Medulla oblongata (tissue), 1 donor: ENCODE data around the gene TCHP.
"Not testable (repeated sequence)": the region's sequence is repeated elsewhere in the genome, so short reads cannot be mapped to it uniquely, and the experiment has no call there.

Experiments used
- DNase-seq: peaks from one replicate; pipeline ENCODE4 v3.0.0-alpha.2; 2015; ENCODE audit errors: extremely low spot score

TCHP gene

DNA sequence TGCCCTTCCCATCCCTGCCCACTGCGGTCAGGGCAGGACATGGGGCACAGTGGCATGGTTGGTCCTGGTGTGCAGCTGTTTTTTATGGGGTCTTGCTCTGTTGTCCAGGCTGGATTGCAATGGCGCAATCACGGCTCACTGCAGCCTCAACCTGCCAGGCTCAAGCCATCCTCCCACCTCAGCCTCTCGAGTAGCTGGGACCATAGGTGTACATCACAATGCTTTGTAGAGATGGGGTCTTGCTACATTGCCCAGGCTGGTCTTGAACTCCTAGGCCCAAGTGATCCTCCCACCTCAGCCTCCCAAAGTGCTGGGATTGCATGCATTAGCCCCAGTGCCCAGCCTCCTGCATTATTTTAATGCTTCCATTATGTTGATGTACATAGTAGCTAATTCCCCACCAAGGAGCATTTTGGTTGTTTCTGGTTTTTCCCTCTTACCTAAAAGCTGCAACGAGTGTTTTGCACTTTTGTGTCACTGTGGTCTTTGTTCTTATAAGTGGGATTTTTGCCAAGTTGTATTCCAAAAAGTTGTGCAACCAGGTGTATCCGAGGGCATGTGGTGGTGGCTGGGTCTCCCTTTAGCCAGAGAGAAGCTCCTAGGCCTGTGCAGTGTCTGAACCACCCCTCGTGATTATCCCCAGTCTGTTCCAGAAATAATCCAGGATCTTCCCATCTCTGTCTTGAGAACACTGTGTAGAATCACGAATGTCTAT is 10.3 kb downstream of the TCHP start:
- DNase-seq, result no peak

DNA sequence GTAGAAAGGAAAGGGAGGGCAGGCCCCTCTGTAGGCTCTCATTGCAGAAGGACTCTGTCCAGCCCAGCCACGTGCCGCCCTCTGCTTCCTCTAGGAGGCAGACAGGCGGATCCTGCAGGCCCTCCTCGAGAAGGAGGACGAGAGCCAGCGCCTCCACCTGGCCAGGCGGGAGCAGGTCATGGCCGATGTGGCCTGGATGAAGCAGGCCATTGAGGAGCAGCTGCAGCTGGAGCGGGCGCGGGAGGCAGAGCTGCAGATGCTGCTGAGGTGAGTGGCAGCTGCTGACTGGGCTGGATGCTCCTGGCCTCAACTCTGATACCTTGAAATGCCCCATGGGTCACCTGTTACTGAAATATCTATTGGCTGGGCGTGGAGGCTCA is 10.9 kb downstream of the TCHP start:
- DNase-seq, result no peak

DNA sequence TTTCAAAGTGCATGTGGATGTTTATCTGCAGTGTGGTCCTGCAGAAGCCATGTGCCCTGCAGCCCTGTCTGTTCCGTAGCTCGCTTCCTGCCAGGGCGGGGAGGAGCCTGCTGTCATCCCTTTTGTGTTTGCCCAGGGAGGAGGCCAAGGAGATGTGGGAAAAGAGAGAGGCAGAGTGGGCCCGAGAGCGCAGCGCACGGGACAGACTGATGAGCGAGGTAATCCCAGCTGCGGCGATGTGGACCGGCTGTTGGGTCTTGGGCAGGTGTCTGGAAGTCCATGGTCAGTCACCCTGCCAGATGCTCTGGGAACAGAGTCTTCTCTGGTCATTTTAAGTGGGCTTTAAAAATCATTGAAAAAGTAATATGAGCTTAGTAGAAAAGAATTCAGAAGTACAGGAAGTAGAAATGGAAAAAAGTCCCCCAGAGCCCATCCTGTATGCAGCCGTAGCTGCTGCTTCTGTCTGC is 12.8 kb downstream of the TCHP start:
- DNase-seq, result no peak

DNA sequence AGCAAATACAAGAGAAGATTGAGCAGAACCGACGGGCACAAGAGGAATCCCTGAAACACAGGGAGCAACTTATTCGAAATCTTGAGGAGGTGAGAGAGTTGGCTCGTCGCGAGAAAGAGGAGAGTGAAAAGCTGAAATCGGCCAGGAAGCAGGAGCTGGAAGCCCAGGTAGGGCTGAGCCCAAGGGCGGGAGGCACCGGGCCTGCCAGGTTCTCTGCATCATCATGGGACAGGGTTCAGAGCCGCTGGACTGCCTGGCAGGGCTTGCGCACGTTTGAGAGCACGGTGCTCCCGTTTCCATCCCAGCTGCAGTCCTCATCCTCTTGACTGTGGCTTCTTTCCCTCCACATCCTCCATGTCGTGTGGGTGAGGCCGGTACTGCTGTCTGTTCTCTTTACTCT is 14.4 kb downstream of the TCHP start:
- DNase-seq, result no peak

DNA sequence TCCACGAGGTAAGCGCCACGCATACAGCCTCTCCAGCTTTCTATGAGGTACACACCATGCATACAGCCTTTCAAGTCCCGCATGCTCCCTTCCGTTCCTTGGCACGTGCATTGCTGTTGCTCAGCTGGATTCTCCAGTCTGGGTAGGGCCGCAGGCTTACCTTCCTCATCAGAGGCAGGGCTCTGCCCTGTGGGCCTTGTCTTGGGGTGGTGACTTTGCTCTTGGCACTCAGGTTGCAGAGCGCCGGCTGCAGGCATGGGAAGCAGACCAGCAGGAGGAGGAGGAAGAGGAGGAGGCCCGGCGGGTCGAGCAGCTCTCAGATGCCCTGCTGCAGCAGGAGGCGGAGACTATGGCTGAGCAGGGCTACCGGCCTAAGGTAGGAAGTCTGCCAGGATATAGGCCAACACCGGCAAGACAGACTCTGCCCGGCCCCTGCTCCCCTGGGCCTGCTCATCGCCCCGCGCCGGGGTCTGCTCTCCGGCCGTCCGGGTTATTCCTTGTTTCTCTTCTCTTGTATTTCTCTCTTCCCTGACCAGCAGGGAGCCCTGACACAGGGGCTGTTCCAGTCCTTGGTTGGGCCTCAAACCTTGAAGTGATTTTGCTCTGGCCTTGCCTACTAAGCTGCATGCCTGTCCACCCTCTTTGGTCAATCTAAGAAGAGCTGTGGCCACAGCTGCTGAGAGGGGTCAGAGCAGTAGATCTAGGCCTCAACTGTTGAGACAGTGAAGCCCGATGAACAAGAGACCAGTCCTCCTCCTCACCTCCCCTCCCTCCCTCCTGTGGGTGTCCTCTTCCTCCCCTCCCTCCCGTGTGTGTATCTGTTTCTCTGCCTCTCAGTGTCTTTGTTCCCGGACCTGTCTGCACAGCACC is 15.3 kb downstream of the TCHP start:
- no peak for DNase-seq

DNA sequence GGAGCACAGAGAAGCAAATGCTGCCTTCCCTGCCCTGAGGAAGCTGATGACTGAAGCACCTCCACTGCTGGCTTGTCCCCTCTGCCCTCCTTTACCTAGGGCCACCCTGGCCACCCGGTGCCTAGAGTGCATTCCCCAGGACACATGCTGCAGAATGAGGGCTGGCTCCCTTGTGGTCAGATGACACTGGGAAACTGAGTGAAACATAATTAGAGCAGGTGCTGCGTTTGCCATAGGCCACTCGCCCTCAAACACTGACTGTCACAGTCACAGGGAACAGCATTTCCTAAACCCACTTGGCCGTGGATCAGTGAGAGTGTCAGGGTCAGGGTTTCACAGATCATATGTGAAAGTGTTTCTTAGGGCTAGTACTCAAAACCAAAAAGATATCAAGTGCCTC is 16.0 kb downstream of the TCHP start:
- no peak for DNase-seq

DNA sequence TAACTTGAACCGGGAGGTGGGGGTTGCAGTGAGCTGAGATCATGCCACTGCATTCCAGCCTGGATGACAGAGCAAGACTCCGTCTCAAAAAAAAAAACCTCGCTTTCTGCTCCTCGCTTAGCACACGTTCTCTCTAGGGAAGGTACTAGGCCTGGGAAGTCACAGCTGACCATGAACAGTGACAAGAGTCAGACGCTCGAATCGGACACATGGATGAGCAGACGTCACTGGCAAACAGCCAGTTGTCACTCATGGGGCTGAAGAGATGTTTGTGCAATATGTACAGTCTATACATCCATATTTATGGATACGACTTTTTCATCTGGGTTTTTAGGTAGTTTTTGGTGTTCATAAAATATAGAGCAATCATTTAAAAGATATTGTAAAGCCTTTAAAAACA is 19.4 kb downstream of the TCHP start:
- DNase-seq, result no peak

DNA sequence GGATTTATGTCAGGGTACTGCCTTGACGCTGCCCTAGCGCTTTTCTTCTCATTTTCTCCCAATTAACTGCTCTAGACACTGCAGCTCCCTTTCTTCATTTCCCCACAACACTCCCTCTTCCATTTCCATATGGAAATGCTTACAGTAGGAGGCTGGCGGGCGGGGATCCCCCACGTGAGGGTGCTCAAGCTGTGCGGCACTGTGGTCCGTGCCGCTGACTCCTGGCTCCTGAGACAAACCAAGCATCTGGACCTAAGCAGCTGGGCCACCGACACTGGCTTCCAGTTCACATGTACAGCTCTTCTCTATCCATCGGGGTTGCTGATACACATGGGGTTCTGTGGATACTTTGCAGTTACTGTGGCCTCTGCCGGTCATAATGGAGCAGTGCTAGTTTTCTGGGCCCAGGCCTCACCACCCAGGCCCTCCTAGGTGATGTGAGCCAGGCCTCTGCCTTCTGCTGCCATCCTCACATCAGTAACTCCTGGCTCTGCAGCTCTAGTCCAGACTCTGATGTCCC is 20.2 kb downstream of the TCHP start:
- DNase-seq, result no peak

DNA sequence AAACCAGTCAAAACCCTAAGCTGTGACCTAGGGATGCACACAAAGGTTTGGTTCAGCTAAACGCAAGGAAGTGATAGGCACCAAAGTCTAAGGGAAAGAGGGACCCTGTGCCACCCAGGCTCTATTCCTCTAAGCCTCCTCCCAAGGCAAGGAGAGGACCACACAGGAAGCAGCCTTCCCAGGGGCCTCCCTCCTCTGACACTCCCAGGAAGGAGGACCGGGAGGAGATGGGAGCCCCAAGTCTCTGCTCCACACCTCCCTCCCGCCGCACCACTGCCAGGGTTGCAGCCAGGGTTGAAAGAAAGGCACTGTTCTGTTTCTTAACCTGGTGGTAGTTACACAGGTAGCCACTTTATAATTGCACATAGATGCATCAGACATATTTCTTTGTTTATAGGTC is 21.9 kb downstream of the TCHP start:
- no peak for DNase-seq

DNA sequence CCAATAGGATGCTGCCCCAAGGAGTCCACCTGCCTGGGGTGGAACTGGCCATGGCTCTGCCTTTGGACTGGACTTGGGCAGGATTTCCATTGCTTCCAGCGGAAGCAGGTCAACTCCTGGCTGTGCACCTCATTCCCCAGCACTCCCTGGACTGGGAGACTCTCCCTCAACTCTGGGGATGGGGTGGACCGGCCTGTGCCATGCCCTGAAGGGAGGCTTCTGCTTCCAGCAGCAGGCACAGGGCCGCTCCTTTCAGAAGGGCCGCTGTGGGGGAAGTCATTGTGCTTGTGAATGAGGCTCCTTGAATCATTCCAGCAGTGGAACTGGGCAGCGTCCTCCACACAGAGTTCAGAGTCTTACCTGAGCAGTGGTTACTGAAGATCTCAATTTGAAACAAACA is 23.0 kb downstream of the TCHP start:
- no peak for DNase-seq

DNA sequence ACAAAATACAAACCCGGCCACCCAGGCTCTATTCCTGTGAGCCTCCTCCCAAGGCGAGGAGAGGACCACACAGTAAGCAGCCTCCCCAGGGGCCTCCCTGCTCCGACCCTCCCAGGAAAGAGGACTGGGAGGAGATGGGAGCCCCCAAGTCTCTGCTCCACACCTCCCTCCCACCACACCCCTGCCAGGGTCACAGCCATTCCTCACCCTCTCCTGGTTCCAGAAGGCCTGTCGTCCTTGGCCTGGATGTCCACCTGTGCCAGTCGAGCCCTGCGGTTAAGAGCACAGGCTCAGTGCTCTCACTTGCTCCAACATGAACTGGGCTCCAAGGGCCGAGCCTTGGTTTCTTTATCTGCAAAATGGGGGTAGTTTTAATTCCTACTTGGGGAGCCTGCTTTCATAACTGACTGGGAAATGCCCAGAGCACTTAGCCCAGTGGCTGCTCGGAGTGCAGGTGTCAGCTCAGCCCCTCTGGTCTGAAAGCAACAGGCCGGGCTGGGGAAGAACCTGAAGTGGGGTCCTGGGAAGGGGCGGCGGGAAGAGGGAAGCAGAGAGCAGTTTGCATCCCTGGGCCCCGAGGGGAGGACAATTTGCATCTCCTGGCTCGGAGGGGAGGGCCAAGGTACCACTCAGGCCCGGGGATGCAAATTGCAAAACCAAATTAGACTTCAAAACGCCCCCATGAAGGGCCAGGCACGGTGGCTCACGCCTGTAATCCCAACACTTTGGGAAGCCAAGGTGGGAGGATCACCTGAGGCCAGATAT is 23.6 kb downstream of the TCHP start:
- DNase-seq, result no peak

DNA sequence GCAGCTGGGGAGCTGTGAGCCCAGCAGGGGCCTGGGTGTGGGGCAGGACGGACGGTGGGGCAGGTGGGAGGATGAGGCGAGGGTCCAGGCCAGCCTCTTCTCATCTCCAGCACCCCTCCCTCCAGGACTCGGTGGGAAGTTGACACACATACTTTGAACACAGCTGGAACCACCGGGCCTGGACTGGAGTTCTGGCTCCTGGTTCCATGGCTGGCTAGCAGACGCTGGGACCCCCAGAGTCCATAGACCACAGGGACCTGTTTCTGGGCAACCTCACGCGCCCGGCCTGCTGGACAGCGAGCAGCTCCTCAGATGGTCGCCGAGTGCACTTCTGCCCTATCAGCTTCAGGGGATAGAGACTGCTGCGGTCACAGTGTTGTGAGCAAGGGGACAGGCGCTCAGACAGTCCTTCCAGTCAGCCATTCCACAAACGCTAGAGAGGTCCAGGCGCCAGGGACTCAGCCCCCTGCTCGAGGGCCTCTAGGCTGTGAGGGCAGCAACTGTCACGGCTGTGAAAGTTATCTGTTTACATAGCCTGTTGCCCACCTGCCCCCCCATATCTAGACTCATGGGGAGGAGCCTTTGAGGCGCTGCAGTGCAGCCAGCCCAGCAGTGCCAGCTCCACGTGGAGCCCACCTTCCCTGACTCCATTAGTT is 25.2 kb downstream of the TCHP start:
- DNase-seq, result no peak

DNA sequence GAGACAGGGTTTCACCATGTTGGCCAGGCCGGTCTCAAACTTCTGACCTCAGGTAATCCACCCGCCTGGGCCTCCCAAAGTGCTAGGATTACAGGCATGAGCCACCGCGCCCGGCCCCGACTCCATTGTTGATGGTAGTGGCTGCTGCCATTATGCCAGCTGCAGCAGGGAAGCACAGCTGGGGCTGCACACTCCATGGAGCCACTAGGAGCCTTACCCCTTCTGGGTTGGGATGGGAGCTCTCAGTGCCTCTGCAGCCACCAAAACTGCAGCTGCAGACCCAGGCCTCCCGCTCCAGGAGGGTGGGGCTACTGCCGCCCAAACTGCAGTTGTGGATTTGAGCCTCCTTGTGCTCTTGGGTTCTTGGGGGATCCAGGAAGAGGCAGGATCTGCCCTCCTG is 25.9 kb downstream of the TCHP start:
- DNase-seq, result no peak

DNA sequence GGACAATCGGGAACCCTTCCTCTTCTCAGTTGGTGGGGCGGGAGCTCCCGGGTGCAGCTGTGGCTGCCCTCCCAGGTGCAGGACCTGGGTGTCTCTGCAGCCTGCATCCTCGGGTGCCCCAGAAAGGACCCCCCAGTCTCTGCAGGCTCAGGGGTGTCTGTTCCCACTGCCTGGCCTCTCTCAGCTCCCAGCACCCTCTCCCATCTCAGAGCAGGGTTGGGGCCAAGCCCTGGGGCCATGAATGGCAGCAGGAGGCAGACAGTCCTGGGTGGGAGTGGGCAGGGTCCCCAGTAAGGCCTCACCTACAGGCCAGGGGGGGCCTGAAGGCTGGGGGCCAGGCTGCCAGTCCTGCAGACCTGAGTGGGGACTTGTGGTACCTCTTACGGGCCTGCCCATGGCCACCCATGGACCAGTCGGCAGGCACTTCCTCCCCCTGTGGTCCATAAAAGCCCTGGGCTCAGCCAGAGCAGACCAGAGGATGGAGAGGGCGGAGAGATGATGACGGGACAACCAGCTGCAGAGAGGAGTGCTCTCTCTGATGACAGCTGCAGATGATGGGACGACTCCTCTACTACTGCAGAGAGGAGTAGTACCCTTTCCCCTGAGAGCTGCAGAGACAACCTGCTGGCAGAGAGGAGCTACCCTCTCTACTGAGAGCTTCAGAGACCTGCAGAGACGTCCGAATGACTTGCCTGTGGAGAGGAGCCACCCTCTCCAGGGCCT is 26.6 kb downstream of the TCHP start:
- no peak for DNase-seq

DNA sequence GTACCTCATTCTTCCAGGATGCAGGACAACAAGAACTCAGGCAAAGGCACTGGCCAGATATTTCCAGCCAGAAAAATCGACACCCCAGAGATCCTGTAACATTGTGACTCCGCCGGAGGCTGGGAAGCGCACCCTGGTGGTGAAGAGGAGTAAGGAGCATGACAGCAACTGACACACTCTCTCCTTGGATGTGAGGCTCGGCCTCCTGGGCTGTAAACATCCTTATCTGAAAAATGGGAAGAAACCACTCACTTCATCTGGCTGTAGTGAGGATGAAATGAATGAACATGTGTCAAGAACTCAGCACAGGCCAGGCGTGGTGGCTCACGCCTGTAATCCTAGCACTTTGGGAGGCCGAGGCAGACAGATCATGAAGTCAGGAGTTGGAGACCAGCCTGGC is 27.5 kb downstream of the TCHP start:
- DNase-seq, result no peak

DNA sequence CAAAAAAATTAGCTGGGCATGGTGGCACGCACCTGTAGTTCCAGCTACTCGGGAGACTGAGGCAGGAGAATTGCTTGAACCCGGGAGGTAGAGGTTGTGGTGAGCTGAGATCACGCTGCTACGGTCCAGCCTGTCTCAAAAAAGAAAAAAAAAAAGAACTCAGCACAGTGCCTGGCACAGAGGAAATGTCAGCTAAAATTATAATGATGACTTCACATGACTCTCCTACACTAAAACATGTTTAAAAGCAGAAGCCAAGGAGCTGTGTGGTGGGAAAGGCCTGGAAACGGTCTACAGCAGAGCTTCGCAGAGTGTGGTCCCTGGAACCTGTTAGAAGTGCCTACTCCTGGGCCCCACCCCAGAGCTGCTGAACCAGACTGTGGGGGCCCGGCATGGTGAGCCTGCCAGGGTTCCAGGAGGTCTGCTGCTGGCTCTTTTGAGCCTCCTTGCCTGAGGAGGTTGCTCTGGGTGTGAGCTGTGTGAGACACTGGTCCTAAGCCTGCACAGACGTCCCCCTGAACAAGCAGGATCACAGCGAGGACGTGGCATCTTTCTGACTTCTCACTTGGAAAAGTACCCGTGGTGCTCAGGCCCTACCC is 28.1 kb downstream of the TCHP start:
- DNase-seq, result no peak

DNA sequence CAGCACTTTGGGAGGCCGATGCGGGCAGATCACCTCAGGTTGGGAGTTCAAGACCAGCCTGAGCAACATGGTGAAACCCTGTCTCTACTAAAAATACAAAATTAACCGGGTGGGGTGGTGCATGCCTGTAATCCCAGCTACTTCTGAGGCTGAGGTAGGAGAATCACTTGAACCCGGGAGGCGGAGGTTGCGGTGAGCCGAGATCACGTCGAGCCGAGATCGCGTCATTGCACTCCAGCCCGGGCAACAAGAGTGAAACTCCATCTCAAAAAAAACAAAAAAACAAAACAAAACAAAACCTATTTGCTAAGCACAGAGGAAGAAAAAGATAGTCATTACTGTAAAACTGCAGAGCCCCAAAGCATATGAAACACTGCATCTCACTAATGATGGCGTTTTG is 29.3 kb downstream of the TCHP start:
- DNase-seq, result not testable (repeated sequence)

DNA sequence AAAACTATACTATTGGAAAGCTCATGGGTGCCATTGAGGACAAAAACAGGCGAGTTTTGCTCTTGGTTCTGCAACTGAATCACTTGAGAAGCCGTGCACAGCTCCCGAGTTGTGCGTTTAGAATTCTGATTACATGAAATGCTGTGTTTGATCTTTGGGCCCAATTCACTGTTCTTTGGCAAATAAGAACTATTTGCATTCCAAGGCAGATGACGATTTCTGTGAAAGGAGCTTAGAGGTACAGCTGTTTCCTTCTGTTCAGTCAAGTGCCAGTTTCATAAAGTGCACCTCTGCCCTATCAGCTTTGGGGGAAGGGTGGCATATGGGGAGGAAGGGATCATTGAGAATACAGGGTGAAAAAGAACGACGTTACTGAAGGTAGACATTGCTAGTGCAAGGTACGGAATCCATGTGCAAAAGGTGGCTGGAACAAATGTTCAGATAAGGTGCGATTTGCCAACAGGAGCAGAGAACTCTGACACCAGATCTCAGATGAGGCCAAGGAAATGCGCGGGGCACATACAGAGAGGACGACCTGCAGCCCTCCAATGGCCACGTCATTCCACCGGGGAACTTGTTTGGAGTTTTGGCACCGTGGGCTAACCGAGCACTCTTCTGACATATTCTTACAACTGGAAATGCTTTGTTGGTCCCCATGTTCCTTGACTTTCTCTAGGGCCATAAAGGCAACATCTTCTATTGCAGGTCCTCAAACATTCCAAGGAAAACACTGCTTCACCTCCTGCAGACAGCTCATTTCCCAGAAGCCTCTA is 30.1 kb downstream of the TCHP start:
- no peak for DNase-seq

DNA sequence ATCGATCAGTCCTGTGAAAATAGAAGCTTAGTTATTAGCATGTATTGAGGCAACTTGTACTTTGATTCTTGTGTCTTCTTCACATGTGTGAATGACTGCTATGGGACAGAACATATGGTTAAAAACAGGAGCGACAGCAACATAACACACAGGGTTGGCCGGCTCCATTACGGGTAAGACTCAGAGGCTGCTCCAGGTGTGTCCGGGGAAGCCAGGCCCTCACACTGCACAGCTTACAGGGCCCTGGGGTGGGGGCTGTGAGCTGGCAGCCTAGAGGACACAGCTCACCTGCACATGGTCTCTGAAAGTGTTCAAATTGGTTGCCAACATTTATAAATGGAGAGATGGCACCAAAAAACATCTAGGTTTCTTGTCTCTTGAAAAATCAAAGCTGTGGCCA is 31.1 kb downstream of the TCHP start:
- no peak for DNase-seq
